ENCODE measurements around the gene ITIH3.
"Not testable (repeated sequence)": the region's sequence is repeated elsewhere in the genome, so short reads cannot be mapped to it uniquely, and the experiment has no call there.

ITIH3 gene

GRCh38 chr3:52774901-52775864 is 19.4 kb upstream of the ITIH3 start:
- no peaks in the 10 kb centered on the region for H3K36me3 ChIP-seq (ENCODE audit: control insufficient read depth, insufficient read depth, low read length)
- no peaks in the 10 kb centered on the region for H3K27me3 ChIP-seq (ENCODE audit: control insufficient read depth, insufficient read depth, low read length)
- H3K9ac ChIP-seq (ENCODE audit: low read depth, low read length), result no peak overlapping the region
- H3K4me3 ChIP-seq (ENCODE audit: low read depth, low read length), result no peak overlapping the region
- H3K9me3 ChIP-seq (ENCODE audit: control insufficient read depth, insufficient read depth, low read length), result no peaks in the 10 kb centered on the region
- H3K4me1 ChIP-seq (ENCODE audit: control insufficient read depth, insufficient read depth, low read length), result no peaks in the 10 kb centered on the region

DNA sequence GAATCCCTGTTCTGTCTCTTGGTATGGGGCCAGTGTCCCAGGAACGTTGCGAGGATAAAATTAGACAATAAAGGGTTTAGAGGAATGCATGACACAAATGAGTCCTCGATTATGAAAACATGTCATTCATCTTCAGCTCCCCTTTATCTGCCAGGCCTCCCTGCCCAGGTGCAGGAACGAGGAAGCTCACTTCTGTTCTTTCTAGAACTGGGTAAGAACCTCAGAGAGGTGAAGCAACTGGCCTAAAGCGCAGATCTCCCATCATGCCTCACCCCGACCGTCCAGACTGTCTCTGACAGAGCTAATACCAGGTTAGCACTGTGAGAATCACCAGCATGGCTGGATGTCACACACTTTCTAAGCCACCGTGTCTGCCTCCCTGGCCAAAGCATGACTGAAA is 18.7 kb upstream of the ITIH3 start:
- H3K9ac ChIP-seq (ENCODE audit: low read depth, low read length), result no peak overlapping the region
- H3K4me1 ChIP-seq (ENCODE audit: control insufficient read depth, insufficient read depth, low read length), result no peaks in the 10 kb centered on the region
- H3K27me3 ChIP-seq (ENCODE audit: control insufficient read depth, insufficient read depth, low read length), result no peaks in the 10 kb centered on the region
- no peaks in the 10 kb centered on the region for H3K9me3 ChIP-seq (ENCODE audit: control insufficient read depth, insufficient read depth, low read length)
- H3K36me3 ChIP-seq (ENCODE audit: control insufficient read depth, insufficient read depth, low read length), result no peaks in the 10 kb centered on the region
- no peak overlapping the region for H3K4me3 ChIP-seq (ENCODE audit: low read depth, low read length)

GRCh38 chr3:52776486-52776885 is 18.1 kb upstream of the ITIH3 start:
- not testable (repeated sequence) for H3K9me3 ChIP-seq (ENCODE audit: control insufficient read depth, insufficient read depth, low read length); H3K36me3 ChIP-seq (ENCODE audit: control insufficient read depth, insufficient read depth, low read length); H3K4me1 ChIP-seq (ENCODE audit: control insufficient read depth, insufficient read depth, low read length); H3K27me3 ChIP-seq (ENCODE audit: control insufficient read depth, insufficient read depth, low read length); H3K4me3 ChIP-seq (ENCODE audit: low read depth, low read length); H3K9ac ChIP-seq (ENCODE audit: low read depth, low read length)

DNA sequence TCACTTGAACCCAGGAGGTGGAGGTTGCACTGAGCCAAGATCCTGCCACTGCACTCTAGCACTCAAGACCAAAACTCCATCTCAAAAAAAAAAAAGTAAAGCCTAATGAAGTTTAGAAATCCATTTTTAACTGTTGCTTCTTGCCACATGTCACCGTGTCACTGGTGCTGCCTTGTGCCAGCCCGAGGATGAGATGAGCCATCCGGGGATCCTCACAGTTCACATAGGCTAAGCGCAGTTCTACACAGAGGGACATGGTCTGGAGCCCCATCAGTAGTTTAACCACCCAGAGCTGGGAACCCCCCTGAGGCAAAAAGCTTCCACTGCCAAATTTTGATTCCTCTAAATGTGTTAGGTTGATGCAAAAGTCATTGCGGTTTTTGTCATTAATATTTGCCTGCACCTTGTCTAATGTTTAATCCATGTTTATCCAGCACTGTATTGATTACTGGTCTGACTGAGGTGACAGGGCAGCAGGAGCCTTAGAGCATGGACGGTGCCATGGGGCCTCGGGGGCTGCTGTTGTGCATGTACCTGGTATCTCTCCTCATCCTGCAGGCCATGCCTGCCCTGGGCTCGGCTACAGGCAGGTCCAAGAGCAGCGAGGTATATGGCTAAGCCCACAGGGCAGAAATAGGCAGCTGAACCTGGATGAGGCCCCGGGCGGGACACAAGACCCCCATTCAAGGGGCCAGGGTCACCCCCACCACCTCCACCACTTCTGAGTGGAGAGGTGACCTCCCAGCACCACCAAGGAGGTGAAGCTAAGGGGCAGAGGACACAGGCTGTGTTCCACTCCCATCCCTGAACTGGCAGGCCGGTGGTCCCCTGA is 17.3 kb upstream of the ITIH3 start, which contains the start of gene ITIH1:
TSS of gene ITIH1 (plus strand) at position 473 of the 832 bp plus-strand sequence. CDS start at position 490, 17 bp downstream.
- Histone ChIP-seq H3K9me3 (ENCODE audit: control insufficient read depth, insufficient read depth, low read length) (no peaks in the 10 kb centered on the region), H3K4me3 (ENCODE audit: low read depth, low read length) (no peak within 1 kb of the TSS)

DNA sequence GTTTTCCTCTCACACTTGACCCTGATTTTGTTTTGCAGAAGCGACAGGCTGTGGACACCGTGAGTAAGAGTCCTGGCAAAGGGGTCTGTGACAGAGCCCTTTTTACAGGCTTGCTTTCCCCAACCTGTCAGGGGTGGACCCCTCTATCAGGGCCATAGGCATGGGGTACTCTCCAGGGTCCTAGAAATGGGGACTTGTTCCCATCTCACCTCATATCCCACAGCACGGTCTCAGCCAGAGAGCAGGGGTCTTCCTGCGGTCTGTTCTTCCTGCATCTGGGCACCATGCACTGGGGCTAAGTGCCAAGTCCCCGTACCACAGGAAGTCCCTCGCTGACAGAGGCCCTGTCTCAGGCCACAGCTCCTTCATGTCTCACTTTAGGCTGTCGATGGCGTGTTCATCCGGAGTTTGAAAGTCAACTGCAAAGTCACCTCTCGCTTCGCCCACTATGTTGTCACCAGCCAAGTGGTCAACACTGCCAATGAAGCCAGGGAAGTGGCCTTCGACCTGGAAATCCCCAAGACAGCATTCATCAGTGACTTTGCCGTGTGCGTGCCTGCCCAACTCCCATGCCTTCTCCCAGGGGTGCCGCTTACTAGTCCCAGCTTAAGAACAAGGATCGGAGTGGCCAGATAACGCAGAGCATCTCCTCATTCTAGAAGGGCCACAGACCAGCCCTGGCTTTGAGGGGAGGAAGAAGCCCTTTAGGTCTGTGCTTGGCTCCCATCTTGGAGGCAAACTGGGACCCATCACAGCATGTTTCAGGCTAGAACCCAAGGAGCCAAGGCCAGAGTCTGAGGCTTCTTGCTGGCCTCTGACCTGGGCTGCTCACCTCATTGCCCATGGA is 16.4 kb upstream of the ITIH3 start:
- Histone ChIP-seq H3K4me3 (ENCODE audit: low read depth, low read length) (no peak overlapping the region), H3K36me3 (ENCODE audit: control insufficient read depth, insufficient read depth, low read length) (no peaks in the 10 kb centered on the region), H3K4me1 (ENCODE audit: control insufficient read depth, insufficient read depth, low read length) (peaks cover 2% of the 10 kb centered on the region), H3K9me3 (ENCODE audit: control insufficient read depth, insufficient read depth, low read length) (no peaks in the 10 kb centered on the region), H3K27me3 (ENCODE audit: control insufficient read depth, insufficient read depth, low read length) (no peaks in the 10 kb centered on the region), H3K9ac (ENCODE audit: low read depth, low read length) (no peak overlapping the region)

More for the DNA sequence above, 17.3 kb upstream of the ITIH3 start, which contains the start of gene ITIH1:
- Histone ChIP-seq H3K9ac (ENCODE audit: low read depth, low read length) (no peak within 1 kb of the TSS), H3K27me3 (ENCODE audit: control insufficient read depth, insufficient read depth, low read length) (no peaks in the 10 kb centered on the region), H3K4me1 (ENCODE audit: control insufficient read depth, insufficient read depth, low read length) (peaks cover 2% of the 10 kb centered on the region), H3K36me3 (ENCODE audit: control insufficient read depth, insufficient read depth, low read length) (no peaks in the 10 kb centered on the region)

DNA sequence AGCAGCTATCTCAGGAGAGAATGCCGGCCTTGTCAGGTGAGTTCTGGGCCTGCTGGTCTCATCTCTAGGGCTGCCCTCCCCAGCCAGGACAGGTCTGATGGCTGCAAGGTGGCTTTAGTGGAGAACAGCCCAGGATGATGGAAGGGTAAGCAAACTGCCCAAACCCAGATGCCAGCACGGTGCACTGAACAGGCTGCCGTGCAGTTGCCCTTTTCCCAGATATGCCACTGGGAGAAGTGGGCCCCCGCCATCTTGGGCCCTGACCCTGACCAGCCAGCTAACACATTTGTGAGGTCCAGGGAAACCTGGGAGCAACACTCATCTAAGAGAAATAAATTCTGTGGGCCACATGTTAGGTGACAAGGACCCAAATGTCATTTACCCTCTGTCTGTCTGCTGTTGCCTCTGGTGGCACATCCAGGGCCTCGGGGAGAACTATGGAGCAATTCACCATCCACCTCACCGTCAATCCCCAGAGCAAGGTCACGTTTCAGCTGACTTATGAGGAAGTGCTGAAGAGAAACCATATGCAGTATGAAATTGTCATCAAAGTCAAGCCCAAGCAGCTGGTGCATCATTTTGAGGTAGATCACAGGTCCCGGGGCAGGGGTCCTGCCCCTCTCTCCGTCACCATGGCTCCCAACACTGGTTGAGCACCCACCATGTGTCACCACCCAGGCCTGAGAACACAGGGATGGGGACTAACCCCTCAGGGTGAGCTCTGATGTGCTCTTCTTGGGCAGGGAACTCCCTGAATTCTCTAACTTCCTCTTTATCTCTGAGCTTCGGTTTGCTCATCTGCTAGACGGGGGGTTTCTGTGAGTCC is 15.4 kb upstream of the ITIH3 start:
- Histone ChIP-seq H3K36me3 (ENCODE audit: control insufficient read depth, insufficient read depth, low read length) (no peaks in the 10 kb centered on the region), H3K9ac (ENCODE audit: low read depth, low read length) (no peak overlapping the region), H3K4me3 (ENCODE audit: low read depth, low read length) (no peak overlapping the region), H3K27me3 (ENCODE audit: control insufficient read depth, insufficient read depth, low read length) (no peaks in the 10 kb centered on the region), H3K4me1 (ENCODE audit: control insufficient read depth, insufficient read depth, low read length) (peaks cover 2% of the 10 kb centered on the region), H3K9me3 (ENCODE audit: control insufficient read depth, insufficient read depth, low read length) (no peaks in the 10 kb centered on the region)

DNA sequence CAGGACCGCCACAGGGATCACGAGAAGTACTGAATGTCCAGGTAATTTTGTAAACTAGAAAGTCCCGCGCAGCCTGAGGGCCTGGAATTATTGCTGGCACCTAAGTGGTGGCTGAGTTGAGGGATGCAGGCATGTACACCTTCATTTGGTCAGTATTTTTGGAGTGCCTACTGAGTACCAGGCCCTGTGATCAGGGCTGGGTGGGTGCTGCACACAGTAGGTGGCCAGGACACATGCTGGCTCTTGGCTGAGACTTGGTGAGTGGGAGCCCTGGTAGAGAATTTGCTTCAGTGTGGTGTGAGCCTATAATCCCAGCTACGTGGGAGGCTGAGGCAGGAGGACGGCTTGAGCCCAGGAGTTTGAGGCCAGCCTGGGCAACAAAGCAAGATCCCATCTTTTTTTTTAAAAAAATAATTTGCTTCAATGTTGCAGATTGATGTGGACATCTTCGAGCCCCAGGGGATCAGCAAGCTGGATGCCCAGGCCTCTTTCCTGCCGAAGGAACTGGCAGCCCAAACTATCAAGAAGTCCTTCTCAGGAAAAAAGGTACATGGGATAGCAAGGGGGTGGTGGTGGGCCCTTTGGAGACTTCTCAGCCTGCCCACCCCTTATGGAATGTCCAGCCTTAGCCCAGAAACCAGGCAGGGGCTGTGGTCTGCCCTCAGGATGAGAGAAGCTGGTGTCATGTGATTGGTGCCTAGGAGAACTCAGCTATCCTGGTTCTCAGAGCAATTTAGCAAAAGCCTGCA is 14.6 kb upstream of the ITIH3 start:
- Histone ChIP-seq H3K27me3 (ENCODE audit: control insufficient read depth, insufficient read depth, low read length) (no peaks in the 10 kb centered on the region), H3K36me3 (ENCODE audit: control insufficient read depth, insufficient read depth, low read length) (no peaks in the 10 kb centered on the region), H3K9ac (ENCODE audit: low read depth, low read length) (no peak overlapping the region), H3K9me3 (ENCODE audit: control insufficient read depth, insufficient read depth, low read length) (no peaks in the 10 kb centered on the region), H3K4me3 (ENCODE audit: low read depth, low read length) (no peak overlapping the region), H3K4me1 (ENCODE audit: control insufficient read depth, insufficient read depth, low read length) (peaks cover 2% of the 10 kb centered on the region)

- no peak overlapping the region for H3K9ac ChIP-seq (ENCODE audit: low read depth, low read length)
- no peak overlapping the region for H3K4me3 ChIP-seq (ENCODE audit: low read depth, low read length)
- H3K4me1 ChIP-seq (ENCODE audit: control insufficient read depth, insufficient read depth, low read length), result peaks cover 2% of the 10 kb centered on the region
- no peaks in the 10 kb centered on the region for H3K9me3 ChIP-seq (ENCODE audit: control insufficient read depth, insufficient read depth, low read length)
- H3K36me3 ChIP-seq (ENCODE audit: control insufficient read depth, insufficient read depth, low read length), result no peaks in the 10 kb centered on the region
- H3K27me3 ChIP-seq (ENCODE audit: control insufficient read depth, insufficient read depth, low read length), result no peaks in the 10 kb centered on the region
Measured at GRCh38 chr3:52781741-52782140, 12.9 kb upstream of the ITIH3 start.

DNA sequence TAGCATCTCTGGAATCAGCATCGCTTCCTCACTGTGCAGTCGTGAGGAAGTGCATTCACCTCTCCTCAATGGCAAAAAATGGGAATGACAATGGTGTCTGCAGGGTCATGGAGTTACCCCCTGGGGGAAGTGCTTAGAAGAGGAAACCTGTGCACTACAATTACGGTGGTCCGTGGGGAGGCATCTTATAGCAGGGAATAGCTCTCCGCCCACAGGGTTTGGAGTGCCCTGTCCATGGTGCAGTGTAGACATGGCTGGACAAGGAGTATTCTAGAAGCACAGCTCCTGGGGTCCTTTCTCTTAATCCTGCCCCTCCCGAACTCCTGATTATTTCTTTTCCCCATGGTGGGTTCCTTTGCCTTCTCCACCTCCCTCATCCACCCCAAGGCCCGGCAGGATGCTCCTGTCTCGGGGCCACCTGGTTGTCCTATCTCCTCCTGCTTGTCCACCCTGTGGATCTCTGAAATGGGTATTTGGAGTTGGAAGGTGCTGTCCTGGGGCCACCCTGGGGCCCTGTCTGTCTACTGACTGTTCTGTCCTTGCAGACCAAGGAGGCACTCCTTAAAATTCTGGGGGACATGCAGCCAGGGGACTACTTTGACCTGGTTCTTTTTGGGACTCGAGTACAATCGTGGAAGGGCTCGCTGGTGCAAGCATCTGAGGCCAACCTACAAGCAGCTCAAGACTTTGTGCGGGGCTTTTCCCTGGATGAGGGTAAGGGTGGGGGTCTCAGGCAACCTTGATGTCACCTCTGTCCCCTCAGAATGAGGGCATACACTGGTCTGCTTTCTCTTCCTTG is 12.0 kb upstream of the ITIH3 start:
- Histone ChIP-seq H3K9ac (ENCODE audit: low read depth, low read length) (no peak overlapping the region), H3K9me3 (ENCODE audit: control insufficient read depth, insufficient read depth, low read length) (no peaks in the 10 kb centered on the region), H3K4me3 (ENCODE audit: low read depth, low read length) (no peak overlapping the region), H3K27me3 (ENCODE audit: control insufficient read depth, insufficient read depth, low read length) (no peaks in the 10 kb centered on the region), H3K36me3 (ENCODE audit: control insufficient read depth, insufficient read depth, low read length) (no peaks in the 10 kb centered on the region), H3K4me1 (ENCODE audit: control insufficient read depth, insufficient read depth, low read length) (peaks cover 2% of the 10 kb centered on the region)

DNA sequence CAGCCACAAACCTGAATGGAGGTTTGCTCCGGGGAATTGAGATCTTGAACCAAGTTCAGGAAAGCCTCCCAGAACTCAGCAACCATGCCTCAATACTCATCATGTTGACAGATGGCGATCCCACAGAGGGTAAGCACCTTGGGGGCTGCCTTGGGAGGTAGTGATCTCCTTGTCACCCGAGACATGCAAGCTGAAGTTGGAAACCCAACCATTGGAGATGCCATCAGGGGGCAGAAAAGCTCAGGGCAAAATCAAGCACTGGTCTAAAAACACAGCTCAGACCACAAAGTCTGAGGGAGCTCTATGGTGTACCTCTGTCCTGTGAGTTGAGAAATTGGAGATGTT is 11.4 kb upstream of the ITIH3 start:
- Histone ChIP-seq H3K9me3 (ENCODE audit: control insufficient read depth, insufficient read depth, low read length) (no peaks in the 10 kb centered on the region), H3K36me3 (ENCODE audit: control insufficient read depth, insufficient read depth, low read length) (no peaks in the 10 kb centered on the region), H3K27me3 (ENCODE audit: control insufficient read depth, insufficient read depth, low read length) (no peaks in the 10 kb centered on the region), H3K4me1 (ENCODE audit: control insufficient read depth, insufficient read depth, low read length) (peaks cover 2% of the 10 kb centered on the region), H3K9ac (ENCODE audit: low read depth, low read length) (no peak overlapping the region), H3K4me3 (ENCODE audit: low read depth, low read length) (no peak overlapping the region)

Data from iPS-15b (cell line).